Left renal pelvis (tissue), 4 donors: Measurements from ENCODE around the gene BOLA3. TPM values are rescaled to one million over a fixed set of nuclear protein-coding genes. Genes with fewer than 3 reads are reported as not detected.
"Not testable (repeated sequence)": the region's sequence is repeated elsewhere in the genome, so short reads cannot be mapped to it uniquely, and the experiment has no call there.

Source experiments
- DNase-seq, 4 donors: peaks; one replicate each; pipeline ENCODE4 v3.0.0-alpha.2; 2013; ENCODE audit warnings: low read depth in 4 of 4, low spot score in 3 of 4
- polyA plus RNA-seq, 4 donors: library from polyadenylated mRNA; unstranded; fragments of 120-200 nt; gene quantifications; one replicate each; pipeline ENCODE4 v1.2.1, GENCODE V29; 2013; ENCODE audit not compliant: insufficient read length in 4 of 4

Gene BOLA3
- polyA plus RNA-seq, 4 donors: 19.4 to 34.7 (median 27.3) TPM

DNA sequence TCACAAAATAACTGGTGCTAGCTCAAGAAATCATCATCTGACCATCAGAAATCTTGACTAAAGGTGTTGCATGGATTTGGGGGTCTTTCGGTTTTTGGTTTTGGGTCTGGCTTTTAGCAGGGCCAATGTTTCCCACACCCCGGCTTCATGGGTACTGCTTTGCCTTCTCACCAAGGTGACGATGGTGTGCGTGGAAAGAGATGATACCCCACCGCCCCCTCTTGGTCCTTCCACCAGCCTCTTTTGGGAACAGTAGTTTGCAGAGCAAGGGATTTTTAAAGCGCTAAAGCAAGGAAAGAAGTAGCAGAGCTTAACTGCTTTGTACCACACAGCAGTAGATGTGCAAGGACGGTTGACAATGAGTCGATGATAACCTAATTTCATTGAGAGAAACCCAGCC lies 42.3 kb downstream of the BOLA3 start:
- DNase-seq: no peak

DNA sequence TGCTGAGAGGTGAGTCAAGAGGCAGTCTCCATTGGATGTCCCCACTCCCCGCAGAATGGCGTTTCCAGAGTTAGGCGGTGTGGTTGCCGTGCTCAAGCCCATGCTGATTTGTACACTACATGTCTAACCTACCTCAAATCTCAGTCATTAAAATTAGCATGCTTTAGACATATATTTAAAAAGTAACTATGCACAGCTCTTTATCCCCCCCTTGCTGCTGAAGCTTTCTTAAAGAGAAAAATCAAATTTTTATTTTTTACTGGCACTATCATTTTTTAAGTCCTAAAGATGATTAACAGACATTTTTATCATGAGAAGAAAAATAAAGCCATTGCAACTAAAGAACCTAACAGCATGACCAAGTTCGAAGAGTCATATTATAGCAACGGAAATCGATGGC lies 42.9 kb downstream of the BOLA3 start:
- DNase-seq: no peak

DNA sequence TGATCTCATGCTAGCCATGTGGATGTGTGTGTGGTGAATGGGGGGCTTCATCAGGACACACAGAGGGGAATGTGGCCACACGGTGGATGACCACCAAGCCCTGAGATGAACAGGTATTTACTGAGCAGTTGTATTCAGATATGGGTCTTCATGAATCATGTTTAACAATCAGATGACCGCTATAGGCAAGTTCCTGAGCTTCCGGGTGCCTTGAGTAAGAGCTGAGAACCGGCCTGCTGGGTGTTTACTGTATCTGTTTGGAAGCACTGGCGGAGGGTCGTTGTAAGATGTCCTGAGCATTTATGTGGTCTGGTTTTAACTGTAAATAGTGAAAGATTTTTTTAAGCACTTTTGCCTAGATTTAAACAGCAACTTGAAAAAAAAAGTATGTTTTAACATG lies 43.9 kb downstream of the BOLA3 start:
- DNase-seq: no peak

DNA sequence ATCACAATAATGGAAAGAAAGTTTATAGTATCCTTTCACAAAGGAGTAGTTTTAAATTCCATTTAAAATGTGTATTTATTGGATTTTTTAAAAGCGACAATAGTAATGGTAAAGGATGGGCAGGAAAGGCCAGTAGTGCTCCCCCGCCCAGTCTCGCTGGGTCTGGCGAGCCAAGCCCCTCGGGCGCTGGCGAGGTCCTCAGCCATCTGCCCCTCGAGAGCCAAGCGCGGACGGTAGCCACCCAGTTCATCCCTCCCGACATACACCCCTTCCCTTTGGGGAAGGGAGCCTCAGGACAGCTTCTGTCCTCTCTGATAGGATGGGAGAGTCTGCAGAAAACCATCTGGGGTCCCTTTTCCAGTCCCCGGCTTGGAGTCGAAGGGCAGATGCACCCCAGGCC lies 45.2 kb downstream of the BOLA3 start:
- no peak for DNase-seq

DNA sequence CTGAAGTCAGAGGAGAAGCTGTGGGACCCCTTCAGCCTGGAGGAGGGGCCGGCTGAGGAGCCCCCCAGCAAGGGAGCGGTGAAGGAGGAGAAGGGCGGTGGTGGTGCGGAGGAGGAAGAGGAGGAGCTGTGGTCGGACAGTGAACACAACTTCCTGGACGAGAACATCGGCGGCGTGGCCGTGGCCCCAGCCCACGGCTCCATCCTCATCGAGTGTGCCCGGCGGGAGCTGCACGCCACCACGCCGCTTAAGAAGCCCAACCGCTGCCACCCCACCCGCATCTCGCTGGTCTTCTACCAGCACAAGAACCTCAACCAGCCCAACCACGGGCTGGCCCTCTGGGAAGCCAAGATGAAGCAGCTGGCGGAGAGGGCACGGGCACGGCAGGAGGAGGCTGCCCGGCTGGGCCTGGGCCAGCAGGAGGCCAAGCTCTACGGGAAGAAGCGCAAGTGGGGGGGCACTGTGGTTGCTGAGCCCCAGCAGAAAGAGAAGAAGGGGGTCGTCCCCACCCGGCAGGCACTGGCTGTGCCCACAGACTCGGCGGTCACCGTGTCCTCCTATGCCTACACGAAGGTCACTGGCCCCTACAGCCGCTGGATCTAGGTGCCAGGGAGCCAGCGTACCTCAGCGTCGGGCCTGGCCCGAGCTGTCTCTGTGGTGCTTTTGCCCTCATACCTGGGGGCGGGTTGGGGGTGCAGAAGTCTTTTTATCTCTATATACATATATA lies 46.0 kb downstream of the BOLA3 start:
- DNase-seq: no peak

DNA sequence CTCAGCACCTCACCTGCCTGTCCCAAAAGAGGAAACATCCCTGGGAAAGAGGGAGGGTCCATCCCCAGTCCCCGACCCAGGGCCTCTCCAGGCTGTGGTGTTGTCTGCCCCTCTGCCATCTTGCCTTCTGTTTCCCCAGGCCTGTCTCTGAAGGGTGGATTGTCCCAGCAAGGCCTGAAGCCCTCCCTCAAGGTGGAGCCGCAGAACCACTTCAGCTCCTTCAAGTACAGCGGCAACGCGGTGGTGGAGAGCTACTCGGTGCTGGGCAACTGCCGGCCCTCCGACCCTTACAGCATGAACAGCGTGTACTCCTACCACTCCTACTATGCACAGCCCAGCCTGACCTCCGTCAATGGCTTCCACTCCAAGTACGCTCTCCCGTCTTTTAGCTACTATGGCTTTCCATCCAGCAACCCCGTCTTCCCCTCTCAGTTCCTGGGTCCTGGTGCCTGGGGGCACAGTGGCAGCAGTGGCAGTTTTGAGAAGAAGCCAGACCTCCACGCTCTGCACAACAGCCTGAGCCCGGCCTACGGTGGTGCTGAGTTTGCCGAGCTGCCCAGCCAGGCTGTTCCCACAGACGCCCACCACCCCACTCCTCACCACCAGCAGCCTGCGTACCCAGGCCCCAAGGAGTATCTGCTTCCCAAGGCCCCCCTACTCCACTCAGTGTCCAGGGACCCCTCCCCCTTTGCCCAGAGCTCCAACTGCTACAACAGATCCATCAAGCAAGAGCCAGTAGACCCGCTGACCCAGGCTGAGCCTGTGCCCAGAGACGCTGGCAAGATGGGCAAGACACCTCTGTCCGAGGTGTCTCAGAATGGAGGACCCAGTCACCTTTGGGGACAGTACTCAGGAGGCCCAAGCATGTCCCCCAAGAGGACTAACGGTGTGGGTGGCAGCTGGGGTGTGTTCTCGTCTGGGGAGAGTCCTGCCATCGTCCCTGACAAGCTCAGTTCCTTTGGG lies 47.2 kb downstream of the BOLA3 start:
- DNase-seq: no peak

DNA sequence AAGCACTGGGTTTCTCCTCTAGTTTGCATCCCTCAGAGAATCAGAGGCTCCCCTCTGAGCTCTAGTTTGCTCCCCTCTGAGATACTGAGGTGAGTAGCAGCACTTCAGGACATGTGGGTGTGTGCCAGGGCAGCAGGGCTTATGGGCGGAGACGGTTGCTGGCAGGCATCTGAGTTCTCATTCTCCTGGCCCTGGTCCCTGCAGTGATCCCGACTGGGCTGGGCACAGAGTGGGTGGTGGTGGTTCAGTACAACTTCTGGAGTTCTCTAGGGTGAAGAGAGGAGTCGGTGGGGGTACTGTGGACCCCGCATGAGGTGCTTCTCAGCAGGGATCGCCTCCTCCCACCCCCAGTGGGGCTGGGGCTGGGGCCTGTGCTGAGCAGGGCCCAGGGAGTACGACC lies 47.9 kb downstream of the BOLA3 start:
- no peak for DNase-seq

DNA sequence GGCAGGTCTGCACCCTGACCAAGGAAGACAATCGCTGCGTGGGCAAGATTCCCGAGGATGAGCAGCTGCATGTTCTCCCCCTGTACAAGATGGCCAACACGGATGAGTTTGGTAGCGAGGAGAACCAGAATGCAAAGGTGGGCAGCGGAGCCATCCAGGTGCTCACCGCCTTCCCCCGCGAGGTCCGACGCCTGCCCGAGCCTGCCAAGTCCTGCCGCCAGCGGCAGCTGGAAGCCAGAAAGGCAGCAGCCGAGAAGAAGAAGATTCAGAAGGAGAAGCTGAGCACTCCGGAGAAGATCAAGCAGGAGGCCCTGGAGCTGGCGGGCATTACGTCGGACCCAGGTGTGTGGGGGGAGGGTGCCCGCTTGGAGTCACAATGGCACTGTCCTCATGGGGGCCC lies 48.4 kb downstream of the BOLA3 start:
- DNase-seq: no peak

DNA sequence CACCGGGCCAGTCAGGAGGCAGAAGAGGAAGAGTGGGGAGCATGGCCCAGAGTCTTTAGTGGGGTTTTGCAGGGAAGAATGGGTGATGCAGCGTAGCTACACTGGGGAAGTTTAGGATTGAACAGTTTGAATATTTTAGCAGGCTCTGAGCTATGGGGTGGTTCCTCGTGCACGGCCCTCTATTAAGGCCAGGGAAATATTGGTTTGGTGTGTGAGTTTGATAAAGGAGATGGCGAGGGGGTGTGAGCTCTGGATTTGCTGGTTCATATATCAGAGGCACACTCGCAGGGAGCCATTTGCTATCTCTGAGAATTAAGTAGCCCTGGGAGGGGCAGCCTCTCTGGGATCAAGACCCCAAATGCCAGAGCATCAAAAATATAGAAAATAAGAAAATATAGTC lies 50.1 kb downstream of the BOLA3 start:
- DNase-seq: no peak

DNA sequence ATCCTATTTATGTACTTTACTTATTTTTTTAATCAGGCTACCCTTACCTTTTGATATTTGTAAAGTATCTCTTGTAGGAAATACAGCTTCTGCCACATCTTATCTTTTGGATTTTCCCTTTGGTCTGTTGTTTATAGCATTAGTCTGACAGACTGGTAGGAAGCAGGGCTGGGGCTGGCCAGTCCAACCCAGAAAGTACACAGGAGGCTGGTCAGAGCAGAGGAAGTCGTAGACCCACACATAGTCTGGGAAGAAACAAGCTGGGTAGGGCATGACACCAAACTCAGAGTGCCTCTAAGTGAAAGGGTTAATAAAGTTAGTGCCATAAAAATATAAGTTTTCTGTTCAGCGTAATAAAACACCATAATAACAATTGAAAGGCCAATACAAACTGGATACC lies 51.7 kb downstream of the BOLA3 start:
- no peak for DNase-seq

DNA sequence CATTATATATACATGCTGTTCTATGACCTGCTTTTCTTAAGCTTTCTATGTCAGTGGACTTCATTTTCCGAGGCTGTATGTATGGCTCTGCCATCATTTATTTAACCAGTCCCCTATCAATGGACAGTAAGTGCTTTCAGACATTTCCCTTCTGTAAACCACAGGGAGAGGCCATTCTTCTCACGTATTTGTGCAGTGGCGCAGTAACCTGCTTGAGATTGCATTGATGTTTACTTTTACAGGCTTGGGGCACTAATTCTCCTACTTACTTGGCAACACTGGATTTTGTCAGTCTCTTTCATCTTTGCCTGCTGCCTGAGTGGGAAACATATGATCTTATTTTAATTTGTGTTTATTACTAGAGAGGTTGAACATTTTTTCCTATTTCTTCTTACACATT lies 52.1 kb downstream of the BOLA3 start:
- DNase-seq: no peak

DNA sequence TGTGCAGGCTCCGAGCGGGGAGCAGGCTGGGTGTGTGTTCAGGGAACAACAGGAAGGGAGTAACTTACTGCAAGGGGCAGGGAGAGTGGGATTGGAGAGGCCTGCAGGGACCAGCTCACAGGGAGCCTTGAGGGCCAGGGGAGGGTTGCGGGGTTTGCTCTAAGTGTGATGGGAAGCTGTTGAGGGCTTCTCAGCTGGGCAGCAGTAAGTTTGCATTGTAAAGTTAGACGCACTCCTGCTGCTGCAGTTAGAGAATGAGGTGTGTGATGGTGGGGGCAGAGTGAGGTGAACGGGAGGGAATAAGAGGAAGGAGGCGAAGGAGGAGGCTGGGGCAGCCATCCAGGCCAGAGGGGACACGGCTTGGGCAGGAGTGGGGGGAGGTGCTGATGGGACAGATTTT lies 53.4 kb downstream of the BOLA3 start:
- no peak for DNase-seq

DNA sequence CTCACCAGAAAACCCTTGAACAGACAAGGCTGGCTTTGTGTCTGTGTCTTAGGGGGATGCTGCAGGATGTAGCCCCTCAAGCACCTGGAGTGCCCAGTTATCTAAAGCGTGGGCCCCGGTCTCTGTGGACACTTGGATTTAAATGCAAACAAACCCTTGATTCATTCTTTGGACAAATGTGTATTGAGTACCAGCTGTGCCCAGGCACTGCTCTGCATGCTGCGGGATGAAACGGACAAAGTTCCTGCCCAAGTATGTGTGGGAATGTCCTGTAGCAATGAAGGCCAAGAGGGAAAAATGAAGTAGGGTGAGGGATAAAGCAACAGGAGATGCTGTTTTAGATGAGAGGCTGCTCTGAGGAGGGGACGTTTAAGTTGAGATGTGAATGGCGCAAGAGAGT lies 53.9 kb downstream of the BOLA3 start:
- DNase-seq: no peak

DNA sequence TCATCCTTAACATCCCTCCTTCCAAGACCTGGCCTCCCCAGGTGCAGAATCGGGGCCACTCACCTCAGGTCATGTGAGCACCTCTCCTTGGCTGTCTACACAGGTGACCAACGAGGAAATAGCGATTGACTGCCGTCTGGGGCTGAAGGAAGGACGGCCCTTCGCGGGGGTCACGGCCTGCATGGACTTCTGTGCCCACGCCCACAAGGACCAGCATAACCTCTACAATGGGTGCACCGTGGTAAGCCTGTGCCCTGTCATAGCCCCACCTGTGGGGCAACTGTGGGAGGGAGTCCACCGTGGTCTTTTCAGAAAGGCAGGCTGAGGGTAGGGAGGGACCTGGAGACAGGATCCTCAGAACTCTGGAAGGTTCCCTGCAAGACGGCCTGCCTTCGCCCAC lies 54.3 kb downstream of the BOLA3 start:
- no peak for DNase-seq

DNA sequence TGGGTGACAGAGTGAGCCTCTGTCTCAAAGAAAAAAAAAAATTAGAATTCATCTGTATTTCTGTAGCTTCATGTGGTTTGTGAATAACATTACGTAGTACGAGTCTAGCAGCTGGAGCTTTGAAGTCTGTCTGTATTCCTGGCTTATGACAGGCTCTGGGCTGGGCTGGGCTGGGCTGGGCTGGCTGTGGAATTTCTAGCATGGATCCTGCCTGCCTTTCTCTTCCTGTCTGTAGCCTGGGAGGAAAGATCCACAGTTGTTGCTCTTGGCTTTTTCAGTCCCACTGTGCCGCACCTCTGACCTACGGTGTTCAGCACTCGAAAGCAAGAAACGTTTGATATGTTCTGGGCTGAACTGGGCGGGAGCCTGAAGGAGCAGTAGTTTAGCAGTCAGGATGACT lies 55.4 kb downstream of the BOLA3 start:
- DNase-seq: no peak

DNA sequence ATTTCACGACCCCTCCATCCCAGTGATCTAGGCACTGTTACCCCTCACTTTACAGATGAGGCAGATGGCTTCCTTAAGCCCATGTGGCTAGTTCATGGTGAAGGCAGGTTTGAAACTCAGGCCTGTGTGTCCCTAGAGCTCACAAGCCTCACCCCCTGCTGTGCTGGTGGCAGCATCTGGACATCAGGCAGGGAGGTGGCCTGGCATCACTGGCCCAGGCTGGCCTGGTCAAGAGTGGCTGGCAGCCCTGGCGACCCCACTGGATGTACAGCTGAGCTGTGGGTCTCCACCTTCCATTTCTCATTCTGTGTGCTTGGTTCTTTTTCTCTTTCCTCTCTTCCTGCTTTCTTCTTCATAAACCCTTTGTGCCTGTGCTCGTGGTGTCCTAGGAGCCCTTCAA lies 56.3 kb downstream of the BOLA3 start:
- DNase-seq: no peak

DNA sequence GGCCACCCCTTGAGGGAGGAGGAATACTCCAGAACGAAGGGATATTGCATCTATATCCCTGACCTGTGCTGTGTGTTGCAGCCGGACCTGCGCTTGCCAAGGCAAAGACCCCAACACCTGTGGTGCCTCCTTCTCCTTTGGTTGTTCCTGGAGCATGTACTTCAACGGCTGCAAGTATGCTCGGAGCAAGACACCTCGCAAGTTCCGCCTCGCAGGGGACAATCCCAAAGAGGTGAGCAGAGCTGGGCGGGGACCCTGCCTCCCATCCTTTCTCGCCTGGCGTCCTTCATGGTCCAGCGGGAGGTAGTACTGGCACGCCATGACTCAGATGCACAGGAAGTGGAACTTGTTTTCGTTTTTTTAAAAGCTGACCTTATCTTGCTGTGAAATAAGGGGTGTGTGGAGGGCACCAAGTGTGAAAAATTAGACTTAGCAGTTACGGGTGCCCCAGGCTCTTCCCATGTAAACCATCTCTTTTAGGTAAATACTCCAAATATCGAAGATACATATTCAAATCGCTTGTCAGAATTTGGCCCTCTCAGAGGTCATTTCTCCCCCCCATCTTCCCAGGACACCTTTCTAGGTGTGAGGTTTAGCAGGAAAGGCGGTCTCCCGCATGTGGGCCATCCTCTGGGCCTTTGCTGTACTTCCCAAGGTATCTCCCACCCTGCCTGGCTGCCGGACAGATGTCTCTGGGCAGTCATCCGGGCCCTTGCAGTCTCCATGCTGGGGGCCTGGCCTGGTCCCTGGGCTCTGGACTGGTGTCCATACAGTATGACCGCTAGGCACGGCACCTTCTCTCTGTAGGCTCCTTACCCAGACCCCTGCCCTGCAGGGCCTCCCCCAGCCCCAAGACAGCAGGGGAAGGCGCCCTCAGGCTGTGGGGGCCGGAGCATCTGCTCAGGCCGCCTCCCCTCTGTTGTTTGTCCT lies 57.6 kb downstream of the BOLA3 start:
- no peak for DNase-seq

DNA sequence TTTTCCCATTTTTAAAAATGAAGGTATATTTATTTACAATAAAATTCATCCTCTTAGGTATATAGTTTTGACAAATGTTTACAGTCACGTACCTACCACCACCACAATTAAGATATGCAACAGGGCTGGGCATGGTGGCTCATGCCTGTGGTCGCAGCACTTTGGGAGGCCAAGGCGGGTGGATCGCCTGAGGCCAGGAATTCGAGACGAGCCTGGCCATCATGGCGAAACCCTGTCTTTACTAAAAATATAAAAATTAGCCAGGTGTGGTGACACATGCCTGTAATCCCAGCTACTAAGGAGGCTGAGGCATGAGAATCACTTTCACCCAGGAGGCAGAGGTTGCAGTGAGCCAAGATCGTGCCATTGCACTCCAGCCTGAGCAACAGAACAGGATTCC lies 59.0 kb downstream of the BOLA3 start:
- not testable (repeated sequence) for DNase-seq

DNA sequence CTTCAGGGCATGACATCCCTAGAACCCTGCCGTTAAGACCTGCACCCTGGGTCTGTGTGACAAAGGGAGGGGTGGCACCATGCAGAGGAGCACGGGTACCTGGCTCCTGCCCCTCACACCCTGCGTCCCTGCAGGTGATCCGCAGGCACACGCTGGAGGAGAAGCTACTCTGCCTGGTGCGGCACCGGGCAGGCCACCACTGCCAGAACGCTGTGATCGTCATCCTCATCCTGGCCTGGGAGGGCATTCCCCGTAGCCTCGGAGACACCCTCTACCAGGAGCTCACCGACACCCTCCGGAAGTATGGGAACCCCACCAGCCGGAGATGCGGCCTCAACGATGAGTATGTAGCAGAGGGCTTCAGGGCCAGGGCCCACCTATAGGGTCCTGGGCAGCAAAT lies 60.0 kb downstream of the BOLA3 start:
- DNase-seq: no peak

DNA sequence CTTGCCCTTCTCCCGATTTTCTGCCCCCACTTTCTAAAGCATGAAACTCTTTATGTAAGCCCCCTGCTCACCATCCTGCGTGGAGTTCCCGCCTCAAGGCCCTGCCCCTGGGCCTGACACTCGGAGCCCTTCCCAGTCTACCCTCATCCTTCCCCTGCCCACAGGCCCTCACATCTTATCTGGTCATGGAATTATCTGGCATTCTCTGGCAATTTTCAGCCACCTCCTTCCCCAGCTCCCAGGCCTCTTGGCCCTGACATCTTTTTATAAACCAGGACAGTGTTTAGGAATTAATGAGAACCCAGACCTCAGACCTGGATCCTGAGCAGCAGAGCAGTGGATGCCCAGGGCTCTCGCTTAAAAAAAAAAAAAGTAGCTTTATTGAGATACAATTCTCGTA lies 61.7 kb downstream of the BOLA3 start:
- no peak for DNase-seq
